Activated CD8-positive, alpha-beta memory T cell treated with anti-CD3 and anti-CD28 coated beads, Interleukin-2, amount 50 U/mL, for 1 hour (primary cell): ENCODE measurements around the gene IL32.
A peak's percentile ranks its signal among the peaks of the same experiment; 100 is the strongest.

Experiments used
- DNase-seq: peaks from one replicate; pipeline ENCODE4 v3.0.0-alpha.2; 2020; ENCODE audit errors: extremely low read depth

IL32 gene

GRCh38 chr16:3065069-3065741 is at the start of gene IL32:
Gene IL32 (plus strand): TSS chr16:3065640. CDS start chr16:3065812, 172 bp downstream.
- DNase-seq = no peak

GRCh38 chr16:3015865-3016521 is 49.4 kb upstream of the IL32 start:
- no peak for DNase-seq

GRCh38 chr16:3017344-3017743 is 48.1 kb upstream of the IL32 start:
- DNase-seq = no peak

- DNase-seq = no peak
Measured at GRCh38 chr16:3017794-3018506, 47.5 kb upstream of the IL32 start, which contains the start of gene CLDN6. Gene CLDN6 (minus strand): TSS chr16:3018183. CDS start chr16:3016021, 2,162 bp downstream.

GRCh38 chr16:3019594-3020246 is 45.7 kb upstream of the IL32 start:
- DNase-seq = no peak

- DNase-seq = no peak
Measured at GRCh38 chr16:3020247-3020603, 45.2 kb upstream of the IL32 start, which contains the start of gene TNFRSF12A. Gene TNFRSF12A (plus strand): TSS chr16:3020368. CDS start chr16:3020398, 30 bp downstream.

GRCh38 chr16:3020604-3021448 is 44.6 kb upstream of the IL32 start:
- peak; percentile 40 for DNase-seq

GRCh38 chr16:3021449-3022207 is 43.8 kb upstream of the IL32 start:
- peak; percentile 65 for DNase-seq

GRCh38 chr16:3022208-3022683 is 43.2 kb upstream of the IL32 start:
- DNase-seq = peak; percentile 65

GRCh38 chr16:3022684-3023414 is 42.6 kb upstream of the IL32 start:
- DNase-seq = no peak

GRCh38 chr16:3023415-3023668 is 42.1 kb upstream of the IL32 start:
- no peak for DNase-seq

- peak; percentile 77 for DNase-seq
Measured at GRCh38 chr16:3023669-3024478, 41.6 kb upstream of the IL32 start, which contains the start of the genes HCFC1R1 and THOC6. Gene HCFC1R1 (minus strand): TSS chr16:3023942. CDS start chr16:3023941, 1 bp downstream. Gene THOC6 (plus strand): TSS chr16:3024035. CDS start chr16:3024327, 292 bp downstream.

GRCh38 chr16:3025032-3026002 is 40.1 kb upstream of the IL32 start:
- no peak for DNase-seq

- no peak for DNase-seq
Measured at GRCh38 chr16:3026003-3026378, 39.4 kb upstream of the IL32 start.

GRCh38 chr16:3026609-3027488 is 38.6 kb upstream of the IL32 start:
- no peak for DNase-seq

GRCh38 chr16:3027489-3027795 is 38.0 kb upstream of the IL32 start:
- no peak for DNase-seq
